ENCODE data around the gene SYNPO.

Gene SYNPO

GRCh38 chr5:150624334-150625163 lies 15.9 kb upstream of the SYNPO start:
- no peak for DNase-seq (ENCODE audit: low read depth in 2 of 2)

DNA sequence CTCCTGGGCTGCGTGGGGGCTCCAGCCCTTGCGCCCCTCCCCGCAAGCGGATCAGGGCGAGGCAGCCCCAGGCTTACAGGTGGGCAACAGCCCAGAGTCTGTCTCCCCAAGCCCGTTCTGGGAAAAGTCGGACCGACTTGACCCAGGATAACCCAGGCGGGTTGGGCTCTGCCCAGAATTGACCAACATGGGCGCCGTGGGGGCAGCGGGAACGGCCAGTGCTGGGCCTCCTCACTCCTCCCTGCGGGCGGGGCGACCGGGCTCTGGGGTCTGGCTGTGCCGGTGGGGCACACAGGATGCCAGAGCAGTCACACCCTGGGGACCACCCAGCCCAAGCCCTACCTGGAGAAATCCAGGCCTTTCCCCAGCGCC lies 15.3 kb upstream of the SYNPO start:
- DNase-seq (ENCODE audit: low read depth in 2 of 2), result no peak

GRCh38 chr5:150625831-150626746 lies 14.4 kb upstream of the SYNPO start:
- DNase-seq (ENCODE audit: low read depth in 2 of 2), result no peak

DNA sequence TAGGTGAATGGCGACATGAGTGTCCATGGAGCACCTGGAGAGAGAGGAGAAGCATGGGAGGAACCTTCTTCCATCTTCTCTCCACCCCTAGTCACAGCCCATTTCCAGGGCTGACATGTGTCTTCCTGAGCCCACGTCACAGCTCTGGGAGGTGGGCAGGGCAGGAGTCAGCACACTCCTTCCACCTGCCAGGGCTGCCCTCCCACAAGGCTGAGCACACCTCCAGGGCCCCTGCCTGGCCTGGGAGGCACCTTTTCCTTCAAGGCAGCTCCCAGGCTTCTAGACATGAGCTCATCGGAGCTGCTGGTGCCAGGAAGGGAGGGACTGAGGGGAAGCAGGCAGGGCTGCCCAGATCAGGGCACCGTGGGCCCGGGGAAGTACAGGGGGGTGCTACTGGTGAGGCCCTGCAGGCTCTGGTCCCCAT lies 13.6 kb upstream of the SYNPO start:
- DNase-seq (ENCODE audit: low read depth in 2 of 2), result no peak

- DNase-seq (ENCODE audit: low read depth in 2 of 2), result no peak
Observed at GRCh38 chr5:150627731-150628545, 12.5 kb upstream of the SYNPO start.

GRCh38 chr5:150628936-150629485 lies 11.4 kb upstream of the SYNPO start:
- no peak for DNase-seq (ENCODE audit: low read depth in 2 of 2)

GRCh38 chr5:150630016-150630415 lies 10.4 kb upstream of the SYNPO start:
- DNase-seq (ENCODE audit: low read depth in 2 of 2), result no peak

GRCh38 chr5:150630461-150631325 lies 9.8 kb upstream of the SYNPO start:
- no peak for DNase-seq (ENCODE audit: low read depth in 2 of 2)

DNA sequence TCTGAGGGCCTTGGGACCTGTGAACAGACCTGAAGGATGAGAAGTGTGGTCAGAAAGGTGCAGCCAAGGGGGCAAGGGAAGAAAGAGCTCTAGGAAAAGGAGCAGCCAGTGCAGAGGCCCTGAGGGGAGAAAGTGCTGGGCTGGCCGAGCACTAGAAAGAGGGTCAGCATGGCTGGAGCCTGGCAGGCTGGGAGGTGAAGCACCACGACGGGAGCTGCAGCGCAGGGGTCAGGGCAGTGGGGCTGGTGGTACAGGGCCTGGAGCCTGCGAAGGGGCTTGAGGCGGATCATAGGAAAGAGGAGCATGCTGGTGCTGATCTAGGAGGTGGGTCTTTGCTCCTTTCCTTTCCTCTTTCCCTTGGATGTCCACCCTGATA lies 9.1 kb upstream of the SYNPO start:
- DNase-seq (ENCODE audit: low read depth in 2 of 2), result no peak

- DNase-seq (ENCODE audit: low read depth in 2 of 2), result no peak
Observed at GRCh38 chr5:150632305-150633160, 7.9 kb upstream of the SYNPO start.

DNA sequence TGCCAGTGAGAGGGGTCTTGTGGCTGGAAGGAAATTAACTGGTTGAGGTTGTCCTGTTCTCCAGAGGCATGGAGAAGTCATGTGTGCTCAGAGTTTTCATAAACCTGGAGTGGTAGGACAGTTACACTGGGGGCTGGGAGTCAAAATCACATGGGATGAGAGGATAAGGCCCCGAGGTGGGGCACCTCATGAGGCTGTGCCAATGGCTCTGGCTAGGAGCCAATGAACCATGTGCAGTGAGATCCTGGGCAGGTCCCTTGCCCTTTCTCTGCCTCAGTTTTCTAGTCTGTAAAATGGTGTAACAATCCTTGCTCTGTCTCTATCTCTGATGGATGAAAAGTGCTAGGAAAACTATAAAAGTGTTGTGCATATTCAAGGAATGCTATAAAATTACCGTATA lies 7.0 kb upstream of the SYNPO start:
- DNase-seq (ENCODE audit: low read depth in 2 of 2), result no peak

DNA sequence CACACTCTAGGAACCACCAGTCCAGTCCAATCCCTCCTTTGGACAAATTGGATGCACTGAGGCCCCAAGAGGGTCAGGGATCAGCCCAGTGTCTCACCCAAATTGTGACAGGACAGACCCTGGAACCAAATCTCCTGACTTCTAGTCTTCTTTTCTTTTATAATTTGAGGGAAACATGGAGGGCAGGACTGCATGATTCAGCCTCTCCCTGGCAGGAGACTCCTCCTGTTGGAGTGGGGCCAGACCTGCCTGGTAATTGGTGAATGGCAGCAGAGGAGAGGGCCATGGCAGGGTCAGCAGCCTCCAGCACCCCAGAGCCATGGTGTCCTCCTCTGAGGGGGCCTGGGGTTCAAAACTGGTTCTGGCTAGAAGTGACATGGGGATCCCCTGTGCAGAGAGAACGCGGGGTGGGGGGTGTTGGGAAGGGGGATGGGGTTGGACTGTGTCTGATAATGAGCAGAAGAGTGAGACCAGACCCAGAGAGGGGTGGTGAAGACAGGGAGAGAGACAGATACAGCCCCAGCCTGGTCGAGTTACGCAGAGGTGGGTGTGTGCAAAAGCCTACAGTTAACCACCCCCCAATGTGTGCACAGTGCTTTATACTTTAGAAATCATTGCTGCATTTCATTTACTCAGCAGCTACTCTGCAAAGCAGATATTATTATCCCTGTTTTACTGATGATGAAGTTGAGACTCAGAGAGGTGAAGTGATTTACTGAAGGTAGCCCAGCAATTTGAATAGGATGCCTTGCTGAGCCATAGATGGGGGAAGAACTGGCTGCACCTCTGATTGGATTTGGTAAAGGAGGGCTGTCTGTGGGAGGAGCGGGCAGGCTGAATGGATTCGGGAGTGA lies 3.8 kb upstream of the SYNPO start:
- no peak for DNase-seq (ENCODE audit: low read depth in 2 of 2)

- DNase-seq (ENCODE audit: low read depth in 2 of 2), result no peak
Observed at GRCh38 chr5:150637245-150638052, 3.0 kb upstream of the SYNPO start.

- no peak for DNase-seq (ENCODE audit: low read depth in 2 of 2)
Observed at GRCh38 chr5:150638053-150638444, 2.4 kb upstream of the SYNPO start.

DNA sequence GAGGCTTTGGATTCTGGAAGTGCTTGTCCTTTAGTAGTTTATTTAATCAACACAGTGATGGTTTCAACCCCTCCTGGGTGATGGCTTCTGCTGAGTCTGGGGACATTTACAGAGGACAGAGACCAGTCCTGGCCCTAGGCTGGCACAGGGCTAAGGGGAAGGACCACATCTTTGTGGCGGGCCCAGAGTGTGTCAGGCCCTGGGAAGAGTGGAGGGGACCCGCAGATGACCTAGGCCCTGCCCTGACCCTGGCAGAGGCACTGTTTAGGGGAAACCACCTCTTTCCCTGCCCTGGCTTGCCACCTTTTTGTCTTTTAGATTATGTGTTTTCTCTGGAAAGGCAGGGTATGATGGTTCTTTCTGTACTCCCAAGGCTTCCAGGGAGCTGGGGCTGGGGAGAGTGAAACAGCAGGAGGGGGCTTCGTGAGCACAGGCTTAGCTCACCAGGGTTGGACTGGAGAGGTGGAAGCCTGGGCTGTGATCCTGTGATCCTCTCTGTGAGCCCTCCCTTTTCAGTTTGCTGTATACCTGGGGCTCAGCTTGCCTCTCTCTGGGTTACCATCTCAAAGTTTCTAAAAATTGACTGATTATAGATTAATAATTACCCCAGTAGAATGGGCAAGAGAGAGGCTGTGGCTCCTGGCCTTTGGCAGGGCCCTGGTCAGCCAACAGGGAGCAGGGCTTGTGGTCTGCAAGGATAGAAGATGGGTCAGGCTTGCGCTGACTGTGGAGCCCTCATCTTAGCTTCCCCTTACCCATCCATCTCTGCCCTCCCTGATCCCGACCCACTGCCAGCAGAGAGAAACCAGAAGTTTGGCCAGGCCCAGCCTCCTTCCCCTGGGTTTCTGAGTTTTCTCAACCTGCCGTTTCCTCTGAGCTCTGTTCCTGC lies 1.7 kb upstream of the SYNPO start:
- no peak for DNase-seq (ENCODE audit: low read depth in 2 of 2)

GRCh38 chr5:150639377-150639692 lies 1.1 kb upstream of the SYNPO start:
- DNase-seq (ENCODE audit: low read depth in 2 of 2), result no peak

GRCh38 chr5:150639751-150640150 lies 709 bp upstream of the SYNPO start:
- no peak for DNase-seq (ENCODE audit: low read depth in 2 of 2)
